Fibroblast of gingiva (primary cell): Measurements from ENCODE around the gene CCDC88A.
"Not testable (repeated sequence)": the region's sequence is repeated elsewhere in the genome, so short reads cannot be mapped to it uniquely, and the experiment has no call there.

Source experiments
- DNase-seq: peaks from one replicate; pipeline ENCODE4 v3.0.0-alpha.2; 2011; ENCODE audit warnings: low read depth

CCDC88A gene

DNA sequence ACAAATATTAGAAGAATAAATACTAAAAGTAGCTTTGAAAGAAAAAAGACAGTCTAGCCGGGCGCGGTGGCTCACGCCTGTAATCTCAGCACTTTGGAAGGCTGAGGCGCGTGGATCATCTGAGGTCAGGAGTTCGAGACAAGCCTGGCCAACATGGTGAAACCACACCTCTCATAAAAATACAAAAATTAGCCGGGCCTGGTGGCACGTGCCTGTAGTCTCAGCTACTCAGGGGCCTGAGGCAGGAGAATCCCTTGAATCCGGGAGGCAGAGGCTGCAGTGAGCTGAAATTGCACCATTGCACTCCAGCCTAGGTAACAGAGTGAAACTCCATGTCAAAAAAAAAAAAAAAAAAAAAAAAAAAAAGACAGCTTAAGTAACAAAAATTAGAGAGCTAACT lies 34.1 kb downstream of the CCDC88A start:
- not testable (repeated sequence) for DNase-seq

DNA sequence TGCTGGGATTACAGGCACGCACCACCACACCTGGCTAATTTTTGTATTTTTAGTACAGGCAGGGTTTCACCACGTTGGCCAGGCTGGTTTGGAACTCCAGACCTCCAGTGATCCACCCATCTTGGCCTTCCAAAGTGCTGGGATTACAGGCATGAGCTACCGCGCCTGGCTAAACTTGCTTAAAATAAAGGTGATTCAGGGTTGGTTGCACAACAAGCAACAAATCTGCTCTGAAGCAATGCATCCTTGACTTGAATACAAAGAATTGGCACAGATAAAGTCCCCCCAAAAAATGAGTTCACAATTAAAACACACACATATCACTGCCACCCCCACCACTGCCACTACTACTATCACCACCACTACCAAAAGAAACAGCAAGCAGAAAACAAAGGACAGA lies 34.9 kb downstream of the CCDC88A start:
- DNase-seq = peak; percentile 11

DNA sequence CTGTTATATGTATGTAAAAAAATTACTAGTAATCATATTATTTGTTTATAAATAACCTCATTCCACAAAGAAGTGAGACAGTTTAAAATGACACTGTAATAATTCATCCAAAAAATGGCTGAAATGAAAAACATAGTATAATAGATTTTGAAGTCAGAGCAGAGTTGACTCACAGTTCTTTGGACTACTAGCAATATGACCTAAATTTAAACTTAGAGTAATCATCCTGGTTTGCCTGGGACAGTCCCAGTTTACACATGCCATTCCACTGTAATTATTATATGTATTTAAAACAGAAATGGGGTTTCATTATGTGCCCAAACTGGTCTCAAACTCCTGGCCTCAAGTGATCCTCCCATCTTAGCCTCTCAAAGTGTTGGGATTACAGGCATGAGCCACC lies 48.3 kb downstream of the CCDC88A start:
- no peak for DNase-seq

DNA sequence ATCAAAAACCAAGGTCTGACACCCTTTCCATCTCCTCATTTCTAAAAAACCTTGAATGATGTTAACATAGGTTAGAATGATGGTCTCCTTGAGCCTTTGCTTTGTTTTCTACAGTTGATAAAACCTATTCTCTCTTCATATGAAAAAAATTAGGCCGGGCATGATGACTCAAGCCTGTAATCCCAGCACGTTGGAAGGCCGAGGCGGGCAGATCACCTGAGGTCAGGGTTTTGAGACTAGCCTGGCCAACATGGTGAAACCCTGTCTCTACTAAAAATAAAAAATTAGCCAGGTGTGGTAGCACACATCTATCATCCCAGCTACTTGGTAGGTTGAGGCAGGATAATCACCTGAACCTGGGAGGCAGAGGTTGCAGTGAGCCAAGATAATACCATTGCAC lies 49.4 kb downstream of the CCDC88A start:
- no peak for DNase-seq

DNA sequence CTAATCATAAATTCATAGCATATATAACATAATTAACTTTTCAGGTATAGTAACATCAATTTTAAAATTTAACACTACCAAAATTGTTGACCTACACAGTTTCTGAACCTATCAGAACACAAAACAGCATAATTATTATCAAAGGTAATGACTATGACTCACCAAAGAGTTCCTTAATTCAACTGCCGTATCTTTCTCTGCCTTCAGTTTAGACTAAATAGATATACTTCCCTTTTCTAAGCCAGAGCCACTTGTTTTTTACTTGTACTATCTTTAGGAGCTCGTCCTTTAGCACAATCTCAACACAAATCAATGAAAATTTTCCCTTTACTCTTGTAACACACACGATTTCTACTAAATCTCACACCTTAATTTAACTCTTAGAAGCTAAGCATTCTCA lies 54.4 kb downstream of the CCDC88A start:
- DNase-seq = no peak

DNA sequence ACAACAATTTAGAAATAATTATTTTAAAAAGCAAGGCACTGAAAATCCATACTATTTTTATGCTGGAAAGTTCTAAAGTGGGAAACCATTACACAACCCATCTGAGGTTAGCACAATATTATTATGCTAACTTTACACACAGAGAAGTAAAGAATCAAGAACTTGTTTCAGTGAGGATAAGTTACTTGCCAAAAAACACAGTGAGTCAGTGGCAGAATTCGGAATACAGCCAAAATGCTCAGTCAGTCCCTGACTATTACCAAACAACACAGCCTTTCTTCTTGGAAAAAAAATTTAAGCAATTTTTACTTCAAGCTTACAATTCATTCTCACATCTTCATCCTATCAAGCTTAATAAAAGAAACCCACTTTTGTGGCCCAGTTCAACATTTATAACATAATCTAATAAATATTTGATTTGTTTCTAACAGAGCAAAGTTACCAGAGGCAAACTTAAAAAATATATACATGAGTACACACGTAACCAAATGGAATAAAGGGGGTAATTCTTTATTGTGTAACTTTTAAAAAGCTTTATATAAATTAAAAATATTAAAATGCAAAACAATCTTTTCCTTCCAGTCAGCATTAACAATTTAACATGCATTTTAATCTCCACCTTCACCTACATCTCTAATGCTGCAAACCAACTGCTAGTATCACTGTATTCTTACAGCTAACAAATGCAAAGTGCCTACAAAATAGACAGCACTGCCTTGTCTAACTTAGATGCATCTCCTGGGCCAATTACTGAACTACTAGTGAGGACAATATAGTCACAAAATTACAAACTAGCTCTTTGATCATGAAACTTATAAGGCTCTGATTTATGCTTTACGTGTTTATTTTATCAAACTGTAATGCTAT lies 55.2 kb downstream of the CCDC88A start:
- DNase-seq = peak; percentile 95

DNA sequence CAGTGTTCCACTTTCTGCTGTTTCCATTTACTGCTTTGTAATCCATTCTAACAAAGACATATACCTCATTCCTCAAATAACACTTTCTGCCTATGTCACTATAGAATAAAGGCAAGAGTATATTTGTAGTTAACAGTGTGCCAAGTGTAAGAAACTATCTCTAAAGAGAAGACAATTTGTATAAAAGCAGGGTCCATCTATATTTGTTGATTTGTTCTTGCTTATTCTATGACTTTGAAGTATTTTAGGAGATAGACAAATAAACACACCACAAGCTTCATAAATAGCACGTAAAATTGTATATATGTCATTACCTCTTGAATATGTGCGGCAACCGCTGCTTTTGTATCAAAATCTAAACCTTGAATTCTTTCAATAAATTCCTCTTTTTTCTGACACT lies 56.0 kb downstream of the CCDC88A start:
- DNase-seq = no peak

DNA sequence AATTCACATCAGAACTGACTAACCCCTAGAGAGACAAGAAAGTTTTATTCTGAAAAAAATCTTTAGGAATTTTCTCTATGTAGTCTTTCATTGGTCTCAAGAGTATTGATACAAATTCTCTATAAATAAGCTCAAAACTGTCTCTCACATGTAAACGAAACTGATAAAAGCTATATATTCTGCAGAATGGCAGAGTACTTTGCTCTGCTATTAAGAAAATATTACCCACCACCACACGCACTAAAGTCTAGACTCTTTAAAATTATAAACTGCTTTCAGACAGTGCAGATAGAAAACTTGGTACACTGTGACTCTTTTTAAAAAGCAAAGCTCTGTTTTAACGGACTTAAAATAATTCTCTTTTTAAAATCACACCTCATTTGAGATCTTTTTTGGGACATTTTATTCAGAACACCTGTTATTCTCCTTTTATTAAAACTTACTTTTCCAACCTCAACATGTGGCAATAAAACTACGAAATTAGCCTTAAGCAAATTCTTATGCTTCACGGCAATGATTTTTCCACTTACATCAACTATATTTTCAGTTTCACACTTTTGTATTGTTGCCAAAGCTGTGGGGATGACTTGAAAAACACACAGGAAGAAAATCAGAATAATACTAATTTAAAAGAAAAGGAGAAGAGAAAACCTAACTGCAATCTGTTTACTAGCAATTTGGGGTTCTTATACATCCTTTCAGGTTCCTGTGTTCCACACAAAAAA lies 58.0 kb downstream of the CCDC88A start:
- peak; percentile 2 for DNase-seq

DNA sequence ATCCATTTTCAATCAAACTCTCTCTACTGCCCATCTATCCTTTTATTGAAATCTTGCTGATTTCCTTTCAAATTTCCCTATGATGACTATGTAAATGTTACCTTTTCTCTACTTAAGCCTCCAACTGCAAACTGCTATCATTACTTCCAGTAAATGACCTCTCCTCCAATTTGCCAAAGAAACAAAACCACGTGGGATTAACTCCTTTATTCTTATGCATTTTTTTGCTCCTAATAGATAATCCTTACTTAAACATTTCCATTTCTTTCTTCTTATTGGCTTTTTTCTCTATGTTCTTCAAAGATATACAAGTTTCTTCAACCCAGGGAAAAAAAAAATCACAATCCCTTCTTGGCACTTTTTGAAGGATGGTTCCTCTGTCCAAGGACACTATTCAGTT lies 61.2 kb downstream of the CCDC88A start:
- no peak for DNase-seq

DNA sequence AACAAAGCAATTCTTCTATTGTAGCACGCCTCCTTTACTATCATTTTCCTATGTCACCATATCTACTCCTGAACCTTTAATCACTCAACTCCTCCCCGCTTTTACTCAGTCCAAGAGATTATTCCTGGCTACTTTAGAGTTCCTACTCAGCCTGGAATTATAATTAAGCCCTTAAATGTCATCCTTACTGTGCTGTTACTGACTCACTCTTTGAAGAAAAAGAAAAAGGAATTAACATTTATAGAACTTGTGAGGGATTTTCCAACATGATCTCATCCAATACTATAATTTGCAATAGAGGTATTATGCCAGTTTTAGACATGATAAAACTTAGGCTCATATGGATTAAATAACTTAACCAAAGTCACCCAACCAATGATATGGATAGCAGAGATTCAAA lies 61.7 kb downstream of the CCDC88A start:
- peak; percentile 14 for DNase-seq

DNA sequence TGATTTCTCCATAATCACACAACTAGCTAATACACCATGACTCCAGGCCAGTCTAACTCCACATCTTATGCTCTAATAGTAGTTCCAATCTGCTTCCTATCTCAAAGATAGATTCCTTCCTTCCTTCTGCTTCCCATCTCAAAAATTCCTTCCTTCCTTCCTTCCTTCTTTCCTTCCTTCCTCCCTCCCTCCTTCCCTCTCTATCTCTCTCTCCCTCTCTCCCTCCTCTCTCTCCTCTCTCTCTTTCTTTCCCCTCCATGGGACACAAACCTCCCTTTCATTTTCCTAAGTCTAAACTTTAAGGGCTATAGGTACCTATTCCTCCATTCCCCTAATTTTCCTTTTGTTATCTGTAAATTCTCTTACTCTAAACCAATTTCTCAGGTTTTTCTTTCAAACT lies 62.5 kb downstream of the CCDC88A start:
- DNase-seq = no peak

DNA sequence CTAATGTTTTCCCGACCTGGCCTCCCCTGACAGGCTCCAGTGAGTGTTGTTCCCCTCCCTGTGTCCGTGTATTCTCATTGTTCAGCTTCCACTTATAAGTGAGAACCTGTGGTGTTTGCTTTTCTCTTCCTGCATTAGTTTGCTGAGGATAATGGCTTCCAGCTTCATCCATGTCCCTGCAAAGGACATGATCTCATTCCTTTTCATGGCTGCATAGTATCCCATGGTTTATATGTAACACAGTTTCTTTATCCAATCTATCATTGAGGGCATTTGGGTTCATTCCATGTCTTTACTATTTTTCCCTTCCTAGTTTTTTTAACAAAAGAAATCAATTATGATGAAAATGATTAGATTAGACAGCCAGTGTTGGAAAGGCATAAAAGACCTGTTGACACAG lies 63.5 kb downstream of the CCDC88A start:
- not testable (repeated sequence) for DNase-seq

DNA sequence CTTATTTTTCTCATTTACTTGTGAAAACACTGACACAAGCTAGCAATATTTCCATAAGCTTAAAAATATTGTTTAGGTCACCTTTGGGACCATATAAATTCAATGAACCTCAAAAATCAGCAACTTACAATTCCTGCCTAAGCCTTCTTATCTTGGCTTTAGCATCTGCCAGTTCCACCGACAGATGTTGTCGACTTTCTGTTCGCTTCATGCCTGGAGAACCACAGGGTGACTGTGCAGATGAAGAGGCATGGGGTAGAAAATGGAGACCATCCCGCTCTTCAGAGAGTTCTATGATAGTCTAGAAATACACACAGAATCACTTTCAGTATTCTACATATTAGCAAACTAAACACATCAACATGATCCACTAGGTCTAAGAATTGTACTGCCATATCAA lies 64.2 kb downstream of the CCDC88A start:
- no peak for DNase-seq

DNA sequence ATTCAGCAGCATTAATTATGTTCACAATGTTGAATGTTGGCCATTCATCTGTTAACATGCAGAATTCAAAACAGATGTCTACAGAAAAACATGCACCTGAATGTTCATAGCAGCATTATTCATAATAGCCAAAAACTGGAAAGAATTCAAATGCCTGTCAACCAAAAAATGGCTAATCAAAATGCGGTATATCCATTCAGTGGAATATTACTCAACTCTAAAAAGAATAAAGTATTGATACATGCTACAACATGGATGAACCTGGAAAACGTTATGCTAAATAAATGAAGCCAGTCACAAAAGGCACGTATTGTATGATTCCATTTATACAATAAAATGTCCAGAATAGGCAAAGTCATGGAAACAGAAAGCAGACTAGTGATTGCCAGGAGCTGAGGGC lies 68.0 kb downstream of the CCDC88A start:
- DNase-seq = no peak

DNA sequence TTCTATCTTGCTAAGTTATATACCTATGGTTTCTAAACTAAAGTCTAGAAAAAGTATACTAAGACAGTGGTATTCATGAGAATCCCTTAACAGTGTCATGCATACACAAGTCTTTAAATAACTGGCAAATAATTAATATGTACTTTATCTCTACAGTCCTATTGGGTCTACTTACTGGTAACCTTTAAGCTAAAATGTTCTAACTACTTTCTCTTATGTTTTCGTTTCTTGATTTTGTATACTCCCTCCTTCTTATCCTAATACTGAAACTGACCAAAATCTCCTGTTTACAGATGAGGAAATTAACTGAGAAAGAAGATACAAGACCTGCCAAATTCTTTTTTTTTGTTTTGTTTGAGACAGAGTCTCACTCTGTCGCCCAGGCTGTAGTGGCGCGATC lies 74.6 kb downstream of the CCDC88A start:
- DNase-seq = no peak

DNA sequence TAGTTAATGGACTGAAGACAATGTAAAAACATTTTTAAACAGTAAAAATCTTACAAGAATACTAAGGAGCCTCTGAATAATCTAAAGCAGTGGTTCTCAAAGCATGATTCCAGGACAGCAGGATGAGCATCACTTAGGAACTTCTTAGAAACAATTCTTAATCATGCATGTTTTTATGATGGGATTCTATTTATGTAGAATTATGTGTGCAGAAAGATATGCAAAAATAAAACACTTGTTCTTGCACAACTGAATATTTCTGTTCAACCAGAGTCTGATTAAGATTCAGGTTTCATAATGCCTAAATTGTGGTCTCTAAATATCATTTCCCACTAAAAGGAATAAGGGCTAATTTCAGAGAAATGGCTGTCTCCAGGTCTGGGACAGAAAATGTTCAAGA lies 81.4 kb downstream of the CCDC88A start:
- peak; percentile 70 for DNase-seq

DNA sequence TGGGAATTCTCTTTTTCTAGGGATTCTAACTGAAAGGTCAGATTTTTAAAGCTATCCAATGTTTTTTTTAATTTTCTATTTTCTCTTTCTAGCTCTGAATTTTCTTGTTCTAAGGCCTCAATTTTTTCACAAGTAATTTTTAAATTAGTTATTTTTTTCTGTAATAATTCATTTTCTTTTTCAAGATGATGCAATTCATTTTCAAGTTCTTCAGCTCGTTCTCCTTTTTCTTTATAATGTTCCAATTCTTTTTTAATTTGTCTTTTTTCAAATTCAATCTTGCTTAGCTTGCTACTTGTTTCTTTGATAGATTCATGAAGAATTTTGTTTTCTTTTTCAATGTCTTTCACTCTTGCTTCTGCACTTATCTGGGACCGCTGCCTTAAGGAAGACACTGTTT lies 84.9 kb downstream of the CCDC88A start:
- DNase-seq = no peak

DNA sequence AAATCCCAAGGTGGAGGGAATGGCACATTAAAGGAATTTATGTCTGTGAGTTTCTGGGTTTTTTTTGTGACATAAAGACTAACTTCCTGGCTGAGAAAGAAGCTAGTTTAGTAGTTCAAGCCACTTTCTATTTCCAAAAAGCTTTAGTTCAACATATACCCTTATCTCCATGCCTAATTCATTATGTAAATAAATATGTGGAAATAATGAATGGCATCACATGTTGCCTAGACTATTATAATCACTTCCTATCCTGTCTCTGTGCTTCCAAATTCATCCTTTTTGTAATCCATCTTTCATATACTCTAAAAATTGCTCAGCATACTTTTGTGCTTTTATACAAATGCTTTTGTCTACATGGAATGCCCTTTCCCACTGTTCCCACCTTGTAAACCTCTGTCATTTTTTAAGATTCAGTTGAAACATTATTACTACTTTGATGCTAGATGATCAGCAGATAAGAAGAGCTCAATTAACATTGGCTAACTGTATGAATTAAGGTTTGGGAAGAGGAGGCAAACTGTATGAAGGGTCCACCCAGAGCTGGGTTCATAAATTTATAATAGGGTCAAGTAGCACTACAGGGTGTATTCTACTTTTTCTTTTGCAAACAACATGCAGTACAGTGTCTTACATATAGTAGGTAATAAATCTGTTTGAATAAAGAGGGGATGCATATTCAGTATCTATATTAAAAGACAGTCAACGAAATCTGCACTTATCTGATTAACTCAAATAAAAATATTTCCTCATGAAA lies 88.9 kb downstream of the CCDC88A start:
- no peak for DNase-seq

DNA sequence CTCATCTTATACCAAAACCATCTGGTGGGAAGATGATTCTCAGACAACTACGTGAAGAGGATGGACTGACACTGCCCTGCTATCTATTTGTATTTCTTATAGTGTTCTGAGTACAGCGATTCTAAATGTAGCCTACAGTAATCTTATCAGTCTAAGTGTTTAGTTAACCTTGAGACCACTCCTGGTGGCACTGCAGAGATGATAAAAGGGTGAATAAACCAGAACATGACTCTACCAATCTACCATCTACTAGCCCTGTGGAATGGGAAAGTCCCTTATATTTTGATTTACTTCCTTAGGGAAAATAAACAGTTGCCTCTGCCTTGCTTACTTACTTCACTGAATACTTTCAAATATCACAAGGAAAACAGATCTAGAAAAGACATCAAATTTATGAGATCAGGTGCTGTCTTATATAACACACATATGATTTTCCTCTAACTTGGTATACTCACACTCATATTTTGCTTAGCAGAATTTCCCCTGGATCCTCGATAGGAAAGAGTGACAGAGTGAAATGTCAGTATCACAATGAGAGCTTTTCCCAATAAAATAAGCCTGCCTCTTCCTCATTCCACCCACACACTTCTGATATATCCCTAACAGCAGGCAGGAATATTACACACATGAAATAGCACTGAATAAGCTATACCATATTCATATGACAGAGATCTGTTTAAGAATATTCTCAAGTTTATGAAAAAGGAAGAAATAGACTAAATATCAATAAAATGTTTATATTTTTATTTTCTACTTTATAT lies 92.0 kb downstream of the CCDC88A start:
- no peak for DNase-seq

DNA sequence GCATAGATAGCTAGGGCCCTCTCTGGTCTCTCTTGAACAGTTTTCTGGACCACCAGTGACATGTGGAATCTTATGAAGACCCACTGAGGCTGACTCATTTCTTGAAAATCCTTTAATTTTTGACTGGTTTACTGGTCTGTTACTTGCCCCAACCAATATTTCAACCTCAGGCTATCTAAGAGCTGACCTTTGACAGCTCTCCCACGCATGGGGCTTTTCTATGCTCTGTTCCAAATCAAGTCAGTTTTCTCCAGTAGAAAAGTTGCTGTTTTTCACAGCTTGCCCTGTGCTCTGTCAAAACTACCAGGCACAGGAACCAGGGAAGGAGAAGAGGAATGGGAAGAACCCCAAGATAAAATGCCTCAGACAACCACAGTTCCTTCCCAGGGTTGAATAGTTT lies 104.7 kb downstream of the CCDC88A start:
- DNase-seq = no peak

DNA sequence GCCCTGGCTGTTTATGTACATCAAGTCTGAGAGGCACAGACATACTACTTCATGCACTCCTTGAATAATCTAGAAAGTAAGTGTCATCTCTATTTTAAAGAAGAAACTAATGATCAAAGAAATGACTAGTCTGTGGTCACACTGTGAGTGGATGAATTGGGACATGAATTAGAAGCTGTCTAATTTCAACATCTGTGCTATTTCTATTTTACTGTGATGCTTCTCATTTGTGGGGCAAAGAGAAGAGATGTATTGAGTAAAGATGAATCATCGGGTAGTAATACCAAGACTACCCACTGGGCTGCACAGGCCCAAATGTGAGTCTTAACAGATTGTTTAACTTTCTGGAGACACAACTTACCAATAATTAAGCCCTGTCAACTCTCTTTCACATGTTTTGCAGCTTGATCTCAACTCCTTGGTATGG lies 108.2 kb downstream of the CCDC88A start:
- peak; percentile 74 for DNase-seq

DNA sequence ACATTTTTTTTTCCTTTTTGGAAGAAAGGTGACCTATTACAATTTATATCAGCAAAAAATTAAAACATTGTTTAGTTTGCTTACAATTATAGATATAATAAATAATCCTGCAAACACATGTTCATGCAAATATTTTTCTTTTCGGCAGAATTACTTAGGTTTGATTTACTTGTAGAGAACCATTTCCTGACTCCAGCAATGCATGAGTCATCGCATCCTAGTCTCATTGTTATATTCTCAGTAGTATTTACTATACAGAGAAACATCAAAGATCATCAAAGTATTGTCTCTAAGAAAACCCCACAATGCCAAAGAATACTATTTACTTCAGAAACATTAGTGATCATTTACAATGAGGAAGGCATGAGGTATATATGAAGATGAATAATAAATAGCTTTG lies 110.2 kb downstream of the CCDC88A start:
- peak; percentile 25 for DNase-seq
